Mesendoderm (in vitro differentiated cells): ENCODE results near the gene TMEM178B.
A peak's percentile ranks its signal among the peaks of the same experiment; 100 is the strongest.

Experiments
- DNase-seq: peaks from one replicate; pipeline ENCODE4 v3.0.0; 2013
- H2AK5ac ChIP-seq: 2 replicates; pipeline ENCODE4 v1.6.1; 2013; ENCODE audit warnings: low read length, inconsistent platforms
- H2BK120ac ChIP-seq: 2 replicates; pipeline ENCODE4 v1.6.1; 2013; ENCODE audit warnings: low read depth, mild to moderate bottlenecking, low read length, moderate library complexity, mixed read lengths
- H2BK15ac ChIP-seq: replicated peaks from 2 replicates; pipeline ENCODE4 v1.6.1; 2013; ENCODE audit warnings: low read depth, mild to moderate bottlenecking, moderate library complexity
- H2BK5ac ChIP-seq: 2 replicates; pipeline ENCODE4 v1.6.1; 2013; ENCODE audit warnings: low read length, inconsistent platforms
- H3K18ac ChIP-seq: 2 replicates; pipeline ENCODE4 v1.6.1; 2013; ENCODE audit warnings: mild to moderate bottlenecking, low read length, mixed read lengths
- H3K23ac ChIP-seq: one replicate; pipeline ENCODE4 v1.6.1; 2013; ENCODE audit warnings: low read length
- H3K27ac ChIP-seq: 2 replicates; pipeline ENCODE4 v1.5.1; 2013; ENCODE audit warnings: low read depth, mild to moderate bottlenecking, inconsistent platforms, low read length, moderate library complexity
- H3K27me3 ChIP-seq: 2 replicates; pipeline ENCODE4 v1.6.1; 2013; ENCODE audit warnings: low read length, control low read depth, mild to moderate bottlenecking, inconsistent platforms; ENCODE audit not compliant: insufficient read depth, poor library complexity
- H3K36me3 ChIP-seq: 2 replicates; pipeline ENCODE4 v1.6.1; 2013; ENCODE audit warnings: low read length, inconsistent platforms; ENCODE audit not compliant: control insufficient read depth, insufficient read depth
- H3K4ac ChIP-seq: one replicate; pipeline ENCODE4 v1.6.1; 2013; ENCODE audit warnings: low read depth, mild to moderate bottlenecking, low read length, moderate library complexity
- H3K4me1 ChIP-seq: 2 replicates; pipeline ENCODE4 v1.6.1; 2013; ENCODE audit warnings: low read depth, low read length, inconsistent platforms; ENCODE audit not compliant: control insufficient read depth
- H3K4me2 ChIP-seq: 2 replicates; pipeline ENCODE4 v1.6.1; 2013; ENCODE audit warnings: low read length
- H3K4me3 ChIP-seq: 2 replicates; pipeline ENCODE4 v1.5.1; 2013; ENCODE audit warnings: mild to moderate bottlenecking, low read length
- H3K56ac ChIP-seq: one replicate; pipeline ENCODE4 v1.6.1; 2013; ENCODE audit warnings: low read length
- H3K79me1 ChIP-seq: 2 replicates; pipeline ENCODE4 v1.6.1; 2013; ENCODE audit warnings: low read length, inconsistent platforms
- H3K79me2 ChIP-seq: 2 replicates; pipeline ENCODE4 v1.6.1; 2013; ENCODE audit warnings: mild to moderate bottlenecking, low read length; ENCODE audit not compliant: control insufficient read depth, insufficient read depth
- H3K9ac ChIP-seq: 2 replicates; pipeline ENCODE4 v1.6.1; 2013; ENCODE audit warnings: low read length, inconsistent platforms
- H4K5ac ChIP-seq: one replicate; pipeline ENCODE4 v1.6.1; 2013; ENCODE audit warnings: low read length
- H4K8ac ChIP-seq: one replicate; pipeline ENCODE4 v1.6.1; 2013; ENCODE audit warnings: low read depth, mild to moderate bottlenecking, control low read depth, low read length, moderate library complexity
- WGBS: extraction: QIAGEN DNeasy Blood & Tissue Kit; methylation state at CpG from one replicate; pipeline ENCODE4 v1.1.7; 2013; ENCODE audit warnings: low lambda C conversion rate, missing lambda C conversion rate; ENCODE audit not compliant: insufficient coverage; ENCODE audit errors: extremely low coverage; 5-methylcytosine and 5-hydroxymethylcytosine counted together

The TMEM178B gene

DNA sequence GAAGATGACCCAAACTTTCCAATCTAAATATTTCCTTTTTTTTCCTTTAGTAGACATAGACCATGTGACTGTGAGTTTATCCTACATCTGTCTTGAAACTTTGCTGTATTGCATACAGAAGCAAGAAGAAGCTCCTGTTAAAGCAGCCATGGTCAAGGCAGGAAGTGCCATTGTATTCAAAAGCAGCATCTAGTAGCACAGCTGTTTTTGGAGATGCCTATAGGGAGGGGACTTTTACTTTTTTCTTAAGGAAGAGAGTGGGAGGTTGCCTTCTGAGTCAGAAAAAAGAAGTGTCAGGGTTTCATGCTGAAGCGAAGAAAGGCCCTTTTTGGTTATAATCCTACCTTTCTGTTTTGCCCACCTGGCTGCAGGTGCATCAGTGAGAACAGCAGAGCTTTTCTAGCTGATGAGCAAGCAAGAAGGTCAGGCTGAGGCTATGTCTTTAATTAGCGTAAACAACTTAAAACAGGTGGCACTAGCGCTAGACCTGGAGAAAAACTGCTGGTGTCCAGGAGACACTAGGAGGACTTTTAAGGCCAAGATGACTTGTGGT lies 243.2 kb downstream of the TMEM178B start:
- Histone ChIP-seq H3K4me3 (no peak overlapping the region), H2BK15ac (no peak overlapping the region), H2BK5ac (no peak overlapping the region), H2AK5ac (no peak overlapping the region), H3K36me3 (no peaks in the 10 kb centered on the region), H3K23ac (no peak overlapping the region), H3K18ac (no peak overlapping the region), H3K4me2 (no peak overlapping the region), H2BK120ac (no peak overlapping the region), H4K5ac (no peak overlapping the region), H3K79me2 (no peaks in the 10 kb centered on the region), H3K9ac (no peak overlapping the region), H3K27ac (no peak overlapping the region), H3K56ac (no peak overlapping the region), H3K4me1 (no peaks in the 10 kb centered on the region), H4K8ac (no peak overlapping the region), H3K4ac (no peak overlapping the region), H3K27me3 (no peaks in the 10 kb centered on the region), H3K79me1 (no peaks in the 10 kb centered on the region)
- no CpG with 5 or more reads among the region's 3 CpGs for WGBS
- peak; percentile 62 for DNase-seq

DNA sequence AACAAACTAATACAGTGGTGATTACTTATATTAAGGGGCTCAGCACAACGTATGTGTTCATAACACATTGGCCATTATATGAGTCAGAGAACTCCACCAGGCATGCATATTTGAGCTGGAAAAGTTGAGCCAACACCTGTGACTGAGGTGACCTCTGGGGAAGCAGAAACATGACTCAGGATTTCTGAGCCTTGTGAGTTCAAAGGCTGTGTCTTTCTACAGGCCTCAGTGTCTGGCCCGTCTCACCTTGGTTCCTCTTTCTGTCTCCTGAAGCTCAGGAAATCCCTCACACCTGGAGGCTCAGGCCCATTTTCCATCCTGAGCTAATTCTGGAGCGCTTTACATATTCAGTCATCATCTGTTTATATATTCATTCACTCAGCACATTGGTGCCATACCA lies 246.4 kb downstream of the TMEM178B start:
- Histone ChIP-seq H2BK15ac (no peak overlapping the region), H2BK120ac (no peak overlapping the region), H3K23ac (no peak overlapping the region), H3K4me2 (no peak overlapping the region), H3K9ac (no peak overlapping the region), H3K27ac (no peak overlapping the region), H4K5ac (no peak overlapping the region), H3K27me3 (no peaks in the 10 kb centered on the region), H4K8ac (no peak overlapping the region), H2BK5ac (no peak overlapping the region), H3K4me3 (no peak overlapping the region), H3K79me1 (no peaks in the 10 kb centered on the region), H3K79me2 (no peaks in the 10 kb centered on the region), H3K36me3 (no peaks in the 10 kb centered on the region), H3K18ac (no peak overlapping the region), H3K4me1 (no peaks in the 10 kb centered on the region), H3K56ac (no peak overlapping the region), H2AK5ac (no peak overlapping the region), H3K4ac (no peak overlapping the region)
- DNase-seq, result no peak
- WGBS, result no CpG with 5 or more reads among the region's 3 CpGs

DNA sequence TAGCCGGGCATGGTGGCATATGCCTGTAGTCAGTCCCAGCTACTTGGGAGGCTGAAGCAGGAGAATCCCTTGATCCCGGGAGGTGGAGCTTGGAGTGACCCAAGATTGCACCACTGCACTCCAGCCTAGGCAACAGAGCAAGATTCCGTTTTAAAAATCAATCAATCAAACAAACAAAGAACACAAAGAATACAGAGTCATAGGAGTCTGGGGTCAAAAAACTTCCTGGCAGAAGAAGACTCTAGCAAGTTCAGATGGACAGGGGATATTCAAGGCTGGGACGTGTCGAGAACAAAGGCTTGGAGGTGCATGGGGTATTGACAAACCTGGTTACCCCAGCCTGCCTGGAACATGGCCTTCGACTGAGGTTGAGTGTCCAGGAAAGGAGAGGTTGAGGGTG lies 248.5 kb downstream of the TMEM178B start:
- no peak overlapping the region for H2BK5ac ChIP-seq
- H3K4me3 ChIP-seq, result no peak overlapping the region
- no peak overlapping the region for H2BK120ac ChIP-seq
- H3K79me1 ChIP-seq, result no peaks in the 10 kb centered on the region
- no peak overlapping the region for H4K8ac ChIP-seq
- H2AK5ac ChIP-seq, result no peak overlapping the region
- H3K27ac ChIP-seq, result no peak overlapping the region
- H4K5ac ChIP-seq, result no peak overlapping the region
- H2BK15ac ChIP-seq, result no peak overlapping the region
- no peak overlapping the region for H3K18ac ChIP-seq
- H3K27me3 ChIP-seq, result no peaks in the 10 kb centered on the region
- no peak overlapping the region for H3K56ac ChIP-seq
- no CpG with 5 or more reads among the region's 6 CpGs for WGBS
- no peaks in the 10 kb centered on the region for H3K79me2 ChIP-seq
- no peak overlapping the region for H3K4ac ChIP-seq
- DNase-seq, result no peak
- no peaks in the 10 kb centered on the region for H3K4me1 ChIP-seq
- no peak overlapping the region for H3K4me2 ChIP-seq
- no peak overlapping the region for H3K23ac ChIP-seq
- H3K36me3 ChIP-seq, result no peaks in the 10 kb centered on the region
- no peak overlapping the region for H3K9ac ChIP-seq

DNA sequence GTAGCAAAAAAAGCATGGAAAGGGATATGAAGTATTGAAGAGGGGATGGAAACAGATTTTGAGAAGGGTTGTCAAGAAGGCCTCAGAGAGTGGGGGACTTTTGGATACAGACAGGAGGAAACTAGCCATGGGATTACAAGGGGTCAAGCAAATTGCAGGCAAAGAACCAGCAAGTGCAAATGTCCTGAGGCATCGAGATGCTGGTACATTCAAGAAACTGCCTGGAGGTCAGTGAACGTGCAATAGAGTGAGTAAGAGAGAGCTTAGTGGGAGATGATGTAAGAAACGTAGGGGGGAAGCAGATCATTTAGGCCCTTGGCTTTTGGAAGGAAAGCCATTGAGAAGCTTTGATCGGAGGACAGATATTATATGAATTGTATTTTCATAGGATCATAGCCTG lies 250.0 kb downstream of the TMEM178B start:
- no peaks in the 10 kb centered on the region for H3K27me3 ChIP-seq
- H2BK120ac ChIP-seq, result no peak overlapping the region
- no peak overlapping the region for H3K4me2 ChIP-seq
- H2BK5ac ChIP-seq, result no peak overlapping the region
- H4K8ac ChIP-seq, result no peak overlapping the region
- DNase-seq, result no peak
- no peaks in the 10 kb centered on the region for H3K36me3 ChIP-seq
- no peak overlapping the region for H3K56ac ChIP-seq
- no peaks in the 10 kb centered on the region for H3K4me1 ChIP-seq
- no peaks in the 10 kb centered on the region for H3K79me2 ChIP-seq
- no peak overlapping the region for H3K23ac ChIP-seq
- no CpG with 5 or more reads among the region's 4 CpGs for WGBS
- no peak overlapping the region for H3K4me3 ChIP-seq
- no peak overlapping the region for H3K27ac ChIP-seq
- no peak overlapping the region for H3K9ac ChIP-seq
- H2BK15ac ChIP-seq, result no peak overlapping the region
- H2AK5ac ChIP-seq, result no peak overlapping the region
- H3K18ac ChIP-seq, result no peak overlapping the region
- H3K79me1 ChIP-seq, result no peaks in the 10 kb centered on the region
- no peak overlapping the region for H3K4ac ChIP-seq
- no peak overlapping the region for H4K5ac ChIP-seq

- Histone ChIP-seq H3K23ac (no peak overlapping the region), H2BK15ac (no peak overlapping the region), H3K36me3 (no peaks in the 10 kb centered on the region), H2AK5ac (no peak overlapping the region), H3K27ac (no peak overlapping the region), H3K27me3 (no peaks in the 10 kb centered on the region), H2BK120ac (no peak overlapping the region), H3K56ac (no peak overlapping the region), H3K79me2 (no peaks in the 10 kb centered on the region), H3K4ac (no peak overlapping the region), H4K8ac (no peak overlapping the region), H3K79me1 (no peaks in the 10 kb centered on the region), H3K4me1 (no peaks in the 10 kb centered on the region), H2BK5ac (no peak overlapping the region), H3K9ac (no peak overlapping the region), H4K5ac (no peak overlapping the region), H3K4me3 (no peak overlapping the region), H3K4me2 (no peak overlapping the region), H3K18ac (no peak overlapping the region)
- no CpG with 5 or more reads among the region's 3 CpGs for WGBS
- no peak for DNase-seq
Measured at GRCh38 chr7:141324870-141325269, 251.0 kb downstream of the TMEM178B start.

GRCh38 chr7:141325275-141325674 lies 251.4 kb downstream of the TMEM178B start:
- no peaks in the 10 kb centered on the region for H3K79me2 ChIP-seq
- H3K9ac ChIP-seq, result no peak overlapping the region
- H3K23ac ChIP-seq, result no peak overlapping the region
- H3K4ac ChIP-seq, result no peak overlapping the region
- no peak overlapping the region for H2BK120ac ChIP-seq
- no peak overlapping the region for H3K56ac ChIP-seq
- no peaks in the 10 kb centered on the region for H3K4me1 ChIP-seq
- no peak overlapping the region for H3K27ac ChIP-seq
- no peak overlapping the region for H2BK15ac ChIP-seq
- no CpG with 5 or more reads among the region's 2 CpGs for WGBS
- no peak overlapping the region for H2BK5ac ChIP-seq
- no peak overlapping the region for H3K4me3 ChIP-seq
- no peak overlapping the region for H4K5ac ChIP-seq
- H2AK5ac ChIP-seq, result no peak overlapping the region
- no peaks in the 10 kb centered on the region for H3K27me3 ChIP-seq
- H4K8ac ChIP-seq, result no peak overlapping the region
- no peaks in the 10 kb centered on the region for H3K36me3 ChIP-seq
- H3K79me1 ChIP-seq, result no peaks in the 10 kb centered on the region
- no peak overlapping the region for H3K18ac ChIP-seq
- no peak for DNase-seq
- H3K4me2 ChIP-seq, result no peak overlapping the region
